K562 (cell line): Measurements from ENCODE around the gene RANGAP1. TPM values are rescaled to one million over a fixed set of nuclear protein-coding genes. Genes with fewer than 3 reads are reported as not detected.

Experiments used
- CBFA2T2 ChIP-seq: fragments of 450-650 bp; conservative IDR thresholded peaks from 2 replicates; pipeline ENCODE4 v1.6.1; 2017; ENCODE audit warnings: mild to moderate bottlenecking
- CHAMP1 ChIP-seq: fragments of 450-650 bp; IDR thresholded peaks from 2 replicates; pipeline ENCODE4 v1.6.1; 2016; ENCODE audit warnings: mild to moderate bottlenecking
- DDX20 ChIP-seq: fragments of 450-650 bp; IDR thresholded peaks from 2 replicates; pipeline ENCODE4 v1.6.1; 2016; ENCODE audit warnings: missing genetic modification characterization, low read depth, mild to moderate bottlenecking, missing compliant biosample characterization, moderate library complexity
- E2F6 ChIP-seq, 2 experiments: IDR thresholded peaks; 2 replicates each; pipeline ENCODE4 v1.6.1; 2011; ENCODE audit warnings: borderline replicate concordance in 1 of 2, control low read depth in 1 of 2, low read depth in 1 of 2, low read length in 1 of 2, mild to moderate bottlenecking in 1 of 2, mixed read lengths in 1 of 2, moderate library complexity in 1 of 2; ENCODE audit not compliant: insufficient read depth in 1 of 2, insufficient read length in 1 of 2, poor library complexity in 1 of 2, severe bottlenecking in 1 of 2; ENCODE audit errors: extremely low read depth in 1 of 2
- ELF4 ChIP-seq: fragments of 450-650 bp; formaldehyde crosslinking; IDR thresholded peaks from 2 replicates; pipeline ENCODE4 v1.4.0; 2022; ENCODE audit warnings: missing genetic modification characterization
- GTF2A2 ChIP-seq: IDR thresholded peaks from 2 replicates; pipeline ENCODE4 v1.6.1; 2016; ENCODE audit warnings: mild to moderate bottlenecking, missing genetic modification characterization, missing compliant biosample characterization
- HNRNPK ChIP-seq: fragments of 200-400 bp; formaldehyde crosslinking; IDR thresholded peaks from one replicate; pipeline ENCODE4 v1.6.1; 2018; ENCODE audit warnings: mild to moderate bottlenecking, low read depth, low read length; ENCODE audit not compliant: poor library complexity, severe bottlenecking
- ID3 ChIP-seq, 2 experiments: fragments of 250-450 bp in 1 of 2; fragments of 450-650 bp in 1 of 2; sonication (Bioruptor Pico) in 1 of 2; IDR thresholded peaks; 2 replicates each; pipeline versions ENCODE4 v1.6.1 to v1.8.0; 2016 to 2021; ENCODE audit warnings: mild to moderate bottlenecking in 2 of 2, moderate library complexity in 2 of 2, missing compliant biosample characterization in 1 of 2, missing genetic modification characterization in 1 of 2
- KLF16 ChIP-seq: IDR thresholded peaks from 2 replicates; pipeline ENCODE4 v1.6.1; 2016; ENCODE audit warnings: antibody characterized with exemption
- MYC ChIP-seq, 2 experiments: fragments of 250-450 bp in 1 of 2; sonication (Bioruptor Pico) in 1 of 2; IDR thresholded peaks; 2 replicates each; pipeline versions ENCODE4 v1.5.1 to v1.6.1; 2012 to 2021; ENCODE audit warnings: low read depth in 2 of 2, borderline replicate concordance in 1 of 2, improper control_type of control experiment in 1 of 2, low read length in 1 of 2, mild to moderate bottlenecking in 1 of 2, moderate library complexity in 1 of 2
- NFIX ChIP-seq: fragments of 250-450 bp; sonication (Bioruptor Pico); IDR thresholded peaks from 2 replicates; pipeline ENCODE4 v1.4.0; 2020; ENCODE audit warnings: low read depth, mild to moderate bottlenecking, moderate library complexity
- POLR2AphosphoS2 ChIP-seq: IDR thresholded peaks from 2 replicates; pipeline ENCODE4 v1.6.1; 2012; ENCODE audit warnings: low read length, improper control_type of control experiment
- RBM39 ChIP-seq: fragments of 200-400 bp; formaldehyde crosslinking; optimal IDR thresholded peaks from 2 replicates; pipeline ENCODE3; 2018; ENCODE audit warnings: low read depth, low read length
- SIN3A ChIP-seq, 2 experiments: fragments of 150-350 bp in 1 of 2; IDR thresholded peaks; 2 replicates each; pipeline ENCODE4 v1.6.1; 2011 to 2016; ENCODE audit warnings: borderline replicate concordance in 2 of 2, low read depth in 2 of 2, low read length in 2 of 2, mild to moderate bottlenecking in 2 of 2, moderate library complexity in 2 of 2; ENCODE audit not compliant: control insufficient read depth in 1 of 2
- SMC3 ChIP-seq: conservative IDR thresholded peaks from 2 replicates; pipeline ENCODE4 v1.6.1; 2011; ENCODE audit warnings: low read depth, low read length, improper control_type of control experiment; ENCODE audit not compliant: insufficient read depth
- SOX6 ChIP-seq: fragments of 450-650 bp; IDR thresholded peaks from 2 replicates; pipeline ENCODE4 v1.6.1; 2014; ENCODE audit warnings: mild to moderate bottlenecking
- SREBF2 ChIP-seq: sonication (generic); formaldehyde crosslinking; IDR thresholded peaks from 2 replicates; pipeline ENCODE4 v1.4.0; 2020; ENCODE audit warnings: mild to moderate bottlenecking, missing genetic modification reagents
- STAG1 ChIP-seq: sonication (generic); formaldehyde crosslinking; IDR thresholded peaks from 2 replicates; pipeline ENCODE4 v1.5.0; 2020; ENCODE audit warnings: missing genetic modification reagents, borderline replicate concordance
- TEAD4 ChIP-seq, 2 experiments: sonication (generic) in 1 of 2; formaldehyde crosslinking in 1 of 2; IDR thresholded peaks; 2 replicates each; pipeline versions ENCODE4 v1.6.1 to v1.8.0; 2012 to 2022; ENCODE audit warnings: borderline replicate concordance in 1 of 2, inconsistent platforms in 1 of 2, low read length in 1 of 2, mild to moderate bottlenecking in 1 of 2, missing genetic modification reagents in 1 of 2
- THRAP3 ChIP-seq: fragments of 450-650 bp; IDR thresholded peaks from 2 replicates; pipeline ENCODE4 v1.6.1; 2016; ENCODE audit warnings: mild to moderate bottlenecking, inconsistent platforms, borderline replicate concordance
- TRIM24 ChIP-seq, 2 experiments: fragments of 450-650 bp; IDR thresholded peaks; 2 replicates each; pipeline ENCODE4 v1.6.1; 2016
- ZNF174 ChIP-seq: fragments of 250-450 bp; sonication (Bioruptor Pico); IDR thresholded peaks from 2 replicates; pipeline ENCODE4 v1.4.0; 2020; ENCODE audit warnings: mild to moderate bottlenecking
- ZNF311 ChIP-seq: fragments of 250-450 bp; sonication (Bioruptor Pico); IDR thresholded peaks from 2 replicates; pipeline ENCODE4 v1.4.0; 2020; ENCODE audit warnings: mild to moderate bottlenecking, moderate library complexity
- polyA plus RNA-seq, 8 experiments: library from polyadenylated mRNA; depleted of rRNA in 4 of 8; stranded (reverse) in 5 of 8; unstranded in 3 of 8; fragments of >200 nt; fragmentation: Nextera tagmentation in 2 of 8; fragmentation: Illumina TruSeq in 1 of 8; extraction: Ambion mirVana in 2 of 8; extraction: Trizol in 1 of 8; gene quantifications; 2 replicates each; pipeline versions ENCODE4 v1.2.1 to v1.2.3, GENCODE V29; 2011 to 2014; ENCODE audit warnings: inconsistent platforms in 1 of 8, missing spikeins in 1 of 8
- total RNA-seq, 7 experiments: library from RNA; depleted of rRNA in 6 of 7; stranded (reverse); fragments of >200 nt in 6 of 7; fragmentation: Illumina TruSeq in 2 of 7; extraction: Trizol in 2 of 7; gene quantifications; 2 replicates each; pipeline versions ENCODE4 v1.2.1 to v1.2.3, GENCODE V29; 2011 to 2021; ENCODE audit warnings: low replicate concordance in 1 of 7

The RANGAP1 gene
- total and polyA plus RNA-seq, 9 of the 15 experiments (the other 6 are each of a cell fraction or from before 2014, with no cell fraction given) = 2.1 to 104 (median 50.6) TPM

- no peak for TF ChIP-seq STAG1 (CRISPR knock-in tag)
- TF ChIP-seq HNRNPK = no peak
- no peak for TF ChIP-seq THRAP3
- TF ChIP-seq SOX6 = no peak
- peak; percentile 43 for TF ChIP-seq MYC (IDR thresholded peaks at IDR 0.05; ENCODE audit: low read depth, low read length)
- TF ChIP-seq MYC (CRISPR knock-in tag; IDR thresholded peaks at IDR 0.05; ENCODE audit: borderline replicate concordance, low read depth) = no peak
- no peak for TF ChIP-seq SREBF2
- no peak for TF ChIP-seq TRIM24 (IDR thresholded peaks at IDR 0.05)
- no peak for TF ChIP-seq KLF16
- no peak for TF ChIP-seq SMC3
- no peak; a peak in 1 of 4 replicates for TF ChIP-seq SIN3A (IDR thresholded peaks at IDR 0.05; ENCODE audit: borderline replicate concordance in 2 of 2, control insufficient read depth in 1 of 2, low read depth in 2 of 2, low read length in 2 of 2)
- no peak for TF ChIP-seq ZNF311
- no peak for TF ChIP-seq GTF2A2
- TF ChIP-seq NFIX (CRISPR knock-in tag) = no peak
- TF ChIP-seq DDX20 (tag) = no peak
- no peak; the same call in 1 of the 2 replicates for TF ChIP-seq POLR2AphosphoS2
- no peak for TF ChIP-seq CBFA2T2
- TF ChIP-seq E2F6 (IDR thresholded peaks at IDR 0.05; ENCODE audit: borderline replicate concordance in 1 of 2, extremely low read depth in 1 of 2, insufficient read depth in 1 of 2, insufficient read length in 1 of 2, low read depth in 1 of 2, low read length in 1 of 2, poor library complexity in 1 of 2, severe bottlenecking in 1 of 2) = peak; percentile 50 to 55
- no peak for TF ChIP-seq ID3 (CRISPR knock-in tag; IDR thresholded peaks at IDR 0.05)
- TF ChIP-seq ID3 (tag; IDR thresholded peaks at IDR 0.05) = no peak
- TF ChIP-seq CHAMP1 = no peak
- no peak for TF ChIP-seq ELF4 (CRISPR knock-in tag)
- TF ChIP-seq TEAD4 (IDR thresholded peaks at IDR 0.05; ENCODE audit: low read length) = no peak
- no peak for TF ChIP-seq TEAD4 (CRISPR knock-in tag; IDR thresholded peaks at IDR 0.05; ENCODE audit: borderline replicate concordance)
- no peak for TF ChIP-seq ZNF174 (CRISPR knock-in tag)
- no peak for TF ChIP-seq RBM39
Measured at GRCh38 chr22:41204992-41205900, 80.7 kb downstream of the RANGAP1 start, which contains the start of gene L3MBTL2 (continued).
